Activated CD4-positive, alpha-beta memory T cell treated with anti-CD3 and anti-CD28 coated beads, Interleukin-2, amount 10 ng/mL, durations not matched to agents 7 days and 5 days (primary cell): ENCODE measurements around the gene PTGIS. TPM values are rescaled to one million over a fixed set of nuclear protein-coding genes. Genes with fewer than 3 reads are reported as not detected.

Experiments
- CTCF ChIA-PET: fragments of 350-600 bp; sonication (Branson Sonifier 250); formaldehyde crosslinking; loops from one replicate; lab custom pipeline; 2021; ENCODE audit warnings: antibody characterized with exemption, inconsistent platforms; lab: Charles Lee
- POLR2A ChIA-PET: fragments of 350-600 bp; sonication (Branson Sonifier 250); formaldehyde crosslinking; loops from one replicate; lab custom pipeline; 2021; ENCODE audit warnings: antibody characterized with exemption; lab: Charles Lee
- DNase-seq: peaks from one replicate; pipeline ENCODE4 v3.0.0-alpha.2; 2020
- H3K27ac Mint-ChIP-seq: one replicate; pipeline ENCODE4 v1.8.0; 2021; ENCODE audit warnings: mild to moderate bottlenecking, mixed read lengths
- H3K27me3 Mint-ChIP-seq: one replicate; pipeline ENCODE4 v1.8.0; 2021; ENCODE audit warnings: mixed read lengths
- H3K36me3 Mint-ChIP-seq: one replicate; pipeline ENCODE4 v1.8.0; 2021; ENCODE audit warnings: low read depth, mixed read lengths
- H3K4me1 Mint-ChIP-seq: one replicate; pipeline ENCODE4 v1.8.0; 2021; ENCODE audit warnings: mixed read lengths
- H3K4me3 Mint-ChIP-seq: one replicate; pipeline ENCODE4 v1.8.0; 2021; ENCODE audit warnings: mild to moderate bottlenecking, mixed read lengths
- H3K9me3 Mint-ChIP-seq: one replicate; pipeline ENCODE4 v1.8.0; 2021; ENCODE audit warnings: mixed read lengths
- total RNA-seq, 2 experiments: library from RNA; stranded (reverse); gene quantifications; one replicate each; pipeline ENCODE4 v1.2.3, GENCODE V29; 2021

The PTGIS gene
- total RNA-seq, 2 experiments from 2014 or later = 1.6 to 2.8 TPM

- no peak overlapping the region for H3K4me3 Mint-ChIP-seq
- H3K36me3 Mint-ChIP-seq = peaks cover 15% of the 10 kb centered on the region
- peaks cover 13% of the 10 kb centered on the region for H3K4me1 Mint-ChIP-seq
- peaks cover 48% of the 10 kb centered on the region for H3K27me3 Mint-ChIP-seq
- no peak for DNase-seq
- no peak overlapping the region for H3K27ac Mint-ChIP-seq
- peaks cover 14% of the 10 kb centered on the region for H3K9me3 Mint-ChIP-seq
- CTCF ChIA-PET = interaction anchor here (1.2 kb wide), 1 partner anchor 42 kb away, joined by 3 read pairs; no protein-coding TSS in a partner anchor
- POLR2A ChIA-PET = interaction anchor here (1.3 kb wide), 1 partner anchor 28 kb away, joined by 3 read pairs; no protein-coding TSS in a partner anchor
These were observed 6.1 kb downstream of the PTGIS start for GRCh38 chr20:49561806-49562205.

- H3K27me3 Mint-ChIP-seq = peaks cover 47% of the 10 kb centered on the region
- CTCF ChIA-PET = interaction anchor here (0.6 to 1.2 kb wide), 2 partner anchors 42 to 1426 kb away, joined by 3 to 5 read pairs; no protein-coding TSS in a partner anchor
These were observed 6.7 kb downstream of the PTGIS start for GRCh38 chr20:49561256-49561655.

GRCh38 chr20:49560646-49561045 is 7.3 kb downstream of the PTGIS start:
- peaks cover 13% of the 10 kb centered on the region for H3K4me1 Mint-ChIP-seq
- H3K4me3 Mint-ChIP-seq = no peak overlapping the region
- POLR2A ChIA-PET = interaction anchor here (1.3 kb wide), 1 partner anchor 30 kb away, joined by 3 read pairs; no protein-coding TSS in a partner anchor
- peaks cover 19% of the 10 kb centered on the region for H3K9me3 Mint-ChIP-seq
- no peak overlapping the region for H3K27ac Mint-ChIP-seq
- peaks cover 48% of the 10 kb centered on the region for H3K27me3 Mint-ChIP-seq
- peaks cover 21% of the 10 kb centered on the region for H3K36me3 Mint-ChIP-seq
- peak; percentile 7 for DNase-seq
- CTCF ChIA-PET = interaction anchor here (0.6 kb wide), 1 partner anchor 1427 kb away, joined by 5 read pairs; no protein-coding TSS in a partner anchor

More at GRCh38 chr20:49561256-49561655, 6.7 kb downstream of the PTGIS start:
- no peak overlapping the region for H3K27ac Mint-ChIP-seq
- DNase-seq = no peak
- peaks cover 15% of the 10 kb centered on the region for H3K9me3 Mint-ChIP-seq
- H3K4me3 Mint-ChIP-seq = no peak overlapping the region
- POLR2A ChIA-PET = interaction anchor here (1.3 kb wide), 1 partner anchor 29 kb away, joined by 3 read pairs; no protein-coding TSS in a partner anchor
- H3K4me1 Mint-ChIP-seq = peaks cover 13% of the 10 kb centered on the region
- H3K36me3 Mint-ChIP-seq = peaks cover 17% of the 10 kb centered on the region

GRCh38 chr20:49560186-49560585 is 7.8 kb downstream of the PTGIS start:
- ChIA-PET POLR2A (no interaction called here), CTCF (no interaction called here)
- Mint-ChIP-seq H3K4me1 (peaks cover 13% of the 10 kb centered on the region), H3K27ac (no peak overlapping the region), H3K36me3 (peaks cover 23% of the 10 kb centered on the region), H3K4me3 (no peak overlapping the region), H3K9me3 (peaks cover 22% of the 10 kb centered on the region), H3K27me3 (peaks cover 48% of the 10 kb centered on the region)
- DNase-seq = peak; percentile 14

GRCh38 chr20:49559411-49560081 is 8.4 kb downstream of the PTGIS start:
- ChIA-PET CTCF (no interaction called here), POLR2A (no interaction called here)
- peaks cover 23% of the 10 kb centered on the region for H3K36me3 Mint-ChIP-seq
- DNase-seq = peak; percentile 2
- H3K4me3 Mint-ChIP-seq = no peak overlapping the region
- H3K27me3 Mint-ChIP-seq = peaks cover 48% of the 10 kb centered on the region
- no peak overlapping the region for H3K27ac Mint-ChIP-seq
- H3K4me1 Mint-ChIP-seq = peaks cover 13% of the 10 kb centered on the region
- H3K9me3 Mint-ChIP-seq = peaks cover 22% of the 10 kb centered on the region

GRCh38 chr20:49558826-49559225 is 9.1 kb downstream of the PTGIS start:
- no peak overlapping the region for H3K4me3 Mint-ChIP-seq
- no peak overlapping the region for H3K27ac Mint-ChIP-seq
- POLR2A ChIA-PET = interaction anchor here (1.0 kb wide), 1 partner anchor 12 kb away, joined by 3 read pairs; no protein-coding TSS in a partner anchor
- peaks cover 23% of the 10 kb centered on the region for H3K36me3 Mint-ChIP-seq
- H3K27me3 Mint-ChIP-seq = peaks cover 53% of the 10 kb centered on the region
- CTCF ChIA-PET = no interaction called here
- no peak for DNase-seq
- peaks cover 11% of the 10 kb centered on the region for H3K4me1 Mint-ChIP-seq
- peaks cover 24% of the 10 kb centered on the region for H3K9me3 Mint-ChIP-seq

- Mint-ChIP-seq H3K4me3 (no peak overlapping the region), H3K4me1 (peaks cover under 1% of the 10 kb centered on the region), H3K27me3 (peaks cover 49% of the 10 kb centered on the region), H3K27ac (no peak overlapping the region), H3K36me3 (peaks cover 15% of the 10 kb centered on the region), H3K9me3 (peaks cover 21% of the 10 kb centered on the region)
- DNase-seq = no peak
- CTCF ChIA-PET = no interaction called here
- POLR2A ChIA-PET = interaction anchor here (0.8 to 1.1 kb wide), 2 partner anchors 12 to 23 kb away, joined by 3 to 4 read pairs; no protein-coding TSS in a partner anchor
These were observed 10.5 kb downstream of the PTGIS start for GRCh38 chr20:49557449-49557848.

- Mint-ChIP-seq H3K36me3 (peaks cover 15% of the 10 kb centered on the region), H3K9me3 (peaks cover 21% of the 10 kb centered on the region), H3K27me3 (peaks cover 50% of the 10 kb centered on the region), H3K27ac (no peak overlapping the region), H3K4me3 (no peak overlapping the region), H3K4me1 (peaks cover 8% of the 10 kb centered on the region)
- DNase-seq = no peak
- CTCF ChIA-PET = interaction anchor here (7.4 kb wide), 1 partner anchor 15 kb away, joined by 66 read pairs; no protein-coding TSS in a partner anchor
- POLR2A ChIA-PET = interaction anchor here (1.1 kb wide), 1 partner anchor 24 kb away, joined by 4 read pairs; no protein-coding TSS in a partner anchor
These were observed 11.3 kb downstream of the PTGIS start for GRCh38 chr20:49556621-49557020.

- peaks cover 20% of the 10 kb centered on the region for H3K36me3 Mint-ChIP-seq
- POLR2A ChIA-PET = interaction anchor here (1.1 to 5.8 kb wide), 3 partner anchors 26 to 62 kb away, joined by 3 to 49 read pairs (median 5); no protein-coding TSS in a partner anchor
These were observed 18.0 kb downstream of the PTGIS start for GRCh38 chr20:49549801-49550551.

GRCh38 chr20:49548371-49548947 is 19.5 kb downstream of the PTGIS start:
- peaks cover 12% of the 10 kb centered on the region for H3K9me3 Mint-ChIP-seq
- H3K4me3 Mint-ChIP-seq = no peak overlapping the region
- ChIA-PET POLR2A (interaction anchor here (3.5 kb wide), 1 partner anchor 46 kb away, joined by 18 read pairs; no protein-coding TSS in a partner anchor), CTCF (interaction anchor here (0.7 to 1.5 kb wide), 2 partner anchors 46 to 61 kb away, joined by 3 read pairs; no protein-coding TSS in a partner anchor)
- peaks cover 28% of the 10 kb centered on the region for H3K36me3 Mint-ChIP-seq
- peaks cover 2% of the 10 kb centered on the region for H3K27me3 Mint-ChIP-seq
- no peak overlapping the region for H3K27ac Mint-ChIP-seq
- DNase-seq = no peak
- H3K4me1 Mint-ChIP-seq = peaks cover 19% of the 10 kb centered on the region

More at GRCh38 chr20:49549801-49550551, 18.0 kb downstream of the PTGIS start:
- CTCF ChIA-PET = interaction anchor here (0.9 to 7.4 kb wide), 6 partner anchors 9 to 59 kb away, joined by 3 to 66 read pairs (median 4); no protein-coding TSS in a partner anchor
- peaks cover 14% of the 10 kb centered on the region for H3K4me1 Mint-ChIP-seq
- DNase-seq = no peak
- no peak overlapping the region for H3K4me3 Mint-ChIP-seq
- peaks cover 14% of the 10 kb centered on the region for H3K9me3 Mint-ChIP-seq
- peaks cover 7% of the 10 kb centered on the region for H3K27me3 Mint-ChIP-seq
- no peak overlapping the region for H3K27ac Mint-ChIP-seq

- no peak for DNase-seq
- H3K36me3 Mint-ChIP-seq = peaks cover 28% of the 10 kb centered on the region
- no peaks in the 10 kb centered on the region for H3K27me3 Mint-ChIP-seq
- H3K27ac Mint-ChIP-seq = no peak overlapping the region
- ChIA-PET CTCF (interaction anchor here (8.5 to 10.8 kb wide), 2 partner anchors 50 to 60 kb away, joined by 114 to 343 read pairs; no protein-coding TSS in a partner anchor), POLR2A (interaction anchor here (0.8 to 10.3 kb wide), 4 partner anchors 12 to 62 kb away, joined by 3 to 184 read pairs (median 72); no protein-coding TSS in a partner anchor)
- no peak overlapping the region for H3K4me3 Mint-ChIP-seq
- H3K9me3 Mint-ChIP-seq = peaks cover 12% of the 10 kb centered on the region
- peaks cover 22% of the 10 kb centered on the region for H3K4me1 Mint-ChIP-seq
These were observed 22.4 kb downstream of the PTGIS start for GRCh38 chr20:49545572-49545971.

GRCh38 chr20:49544535-49544934 is 23.4 kb downstream of the PTGIS start:
- no peak for DNase-seq
- Mint-ChIP-seq H3K9me3 (peaks cover 12% of the 10 kb centered on the region), H3K27ac (no peak overlapping the region), H3K27me3 (no peaks in the 10 kb centered on the region), H3K36me3 (peaks cover 32% of the 10 kb centered on the region), H3K4me1 (peaks cover 28% of the 10 kb centered on the region), H3K4me3 (no peak overlapping the region)
- POLR2A ChIA-PET = interaction anchor here (1.4 to 10.3 kb wide), 3 partner anchors 11 to 63 kb away, joined by 3 to 184 read pairs (median 127); no protein-coding TSS in a partner anchor
- CTCF ChIA-PET = interaction anchor here (0.7 to 10.8 kb wide), 4 partner anchors 46 to 302 kb away, joined by 3 to 343 read pairs (median 66); no protein-coding TSS in a partner anchor
